GM19035 (cell line): ENCODE data around the gene SERINC5.
"Not testable (repeated sequence)": the region's sequence is repeated elsewhere in the genome, so short reads cannot be mapped to it uniquely, and the experiment has no call there.

Experiments used
- ATAC-seq: cut with Tn5 transposase; IDR thresholded peaks from one replicate; pipeline ENCODE4 v1.9.1; 2021; ENCODE audit not compliant: unreplicated experiment

The SERINC5 gene

DNA sequence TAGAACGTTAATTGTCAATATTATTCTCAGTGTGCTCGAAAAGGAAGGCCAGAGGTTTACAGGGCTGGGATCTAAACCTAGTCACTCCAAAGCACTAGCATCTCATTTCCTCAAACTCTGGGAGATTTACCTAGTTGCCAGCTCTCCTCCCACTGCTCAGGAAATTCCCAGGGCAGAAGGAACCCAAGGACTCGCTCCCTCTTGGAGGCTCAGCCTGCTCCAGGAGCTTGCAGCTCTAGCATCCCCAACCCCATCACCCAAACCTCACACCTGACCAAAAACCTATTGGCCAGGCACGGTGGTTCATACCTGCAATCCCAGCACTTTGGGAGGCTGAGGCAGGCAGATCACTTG is 26.0 kb downstream of the SERINC5 start:
- ATAC-seq, result no peak

GRCh38 chr5:80227979-80228596 is 27.8 kb downstream of the SERINC5 start:
- no peak for ATAC-seq

DNA sequence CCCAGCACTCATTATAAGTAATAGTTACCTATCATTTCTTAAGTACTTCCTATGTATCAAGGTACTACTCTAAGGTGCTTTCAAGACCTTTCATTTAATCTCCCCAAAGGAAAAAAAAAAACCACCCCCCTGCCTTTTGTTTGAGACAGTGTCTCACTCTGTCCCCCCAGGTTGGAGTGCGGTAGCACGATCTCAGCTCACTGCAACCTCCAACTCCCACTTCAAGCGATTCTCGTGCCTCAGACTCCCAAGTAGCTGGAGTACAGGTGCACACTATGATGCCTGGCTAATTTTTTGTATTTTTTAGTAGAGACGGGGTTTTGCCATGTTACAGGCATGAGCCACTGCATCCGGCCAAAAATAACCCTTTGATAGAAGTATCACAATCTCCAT is 29.9 kb downstream of the SERINC5 start:
- ATAC-seq, result no peak

GRCh38 chr5:80225189-80225933 is 30.5 kb downstream of the SERINC5 start:
- ATAC-seq, result no peak

DNA sequence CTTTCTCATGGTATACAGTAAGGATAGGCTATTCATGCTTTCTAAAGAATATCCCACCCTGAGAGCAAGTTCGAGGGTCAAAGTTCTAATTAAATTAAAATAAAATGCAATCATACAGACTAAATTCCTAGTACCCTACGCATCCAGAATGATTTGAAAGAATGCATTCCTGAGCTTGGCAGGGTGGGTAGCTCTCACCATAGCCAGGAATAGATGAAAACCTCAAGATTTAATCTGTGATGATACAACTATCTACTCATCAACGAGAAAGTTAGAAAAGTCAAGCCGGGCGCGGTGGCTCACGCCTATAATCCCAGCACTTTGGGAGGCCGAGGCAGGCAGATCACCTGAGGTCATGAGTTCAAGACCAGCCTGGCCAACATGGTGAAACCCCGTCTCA is 32.3 kb downstream of the SERINC5 start:
- no peak for ATAC-seq

DNA sequence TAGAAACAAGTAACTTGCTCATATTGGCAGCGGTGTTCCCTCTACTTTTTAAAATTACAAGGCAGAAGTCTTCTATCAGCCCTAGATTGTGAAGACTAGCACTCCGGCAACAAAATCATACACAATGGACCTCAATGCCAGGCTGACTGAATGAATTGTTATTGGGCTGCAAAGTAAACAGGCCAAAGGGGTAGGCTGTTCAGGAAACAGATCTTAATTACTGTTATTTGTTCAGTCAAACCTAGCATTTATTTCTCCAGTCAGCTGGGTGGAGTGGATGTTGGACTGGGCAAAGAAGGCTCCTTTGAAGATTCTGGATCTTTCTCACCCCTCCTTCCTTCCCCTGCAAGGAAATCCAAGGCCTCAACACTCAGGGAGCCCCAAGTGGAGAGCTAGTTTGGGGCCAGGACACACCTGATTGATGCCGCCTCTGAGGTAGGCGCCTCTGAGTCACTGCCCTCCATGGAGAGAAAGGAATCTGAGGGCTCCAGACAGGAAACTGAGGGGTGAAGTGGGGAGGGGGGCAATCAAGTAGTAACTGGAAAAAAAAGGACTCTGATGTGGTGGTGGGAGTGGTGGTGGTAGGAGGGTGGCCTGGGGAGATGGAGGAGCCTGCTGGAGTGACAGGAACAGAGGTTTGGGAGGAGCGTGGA is 35.5 kb downstream of the SERINC5 start:
- ATAC-seq, result no peak

- ATAC-seq, result no peak
These were observed 36.5 kb downstream of the SERINC5 start for GRCh38 chr5:80219391-80219790.

- ATAC-seq, result no peak
These were observed 38.2 kb downstream of the SERINC5 start for GRCh38 chr5:80217667-80218066.

DNA sequence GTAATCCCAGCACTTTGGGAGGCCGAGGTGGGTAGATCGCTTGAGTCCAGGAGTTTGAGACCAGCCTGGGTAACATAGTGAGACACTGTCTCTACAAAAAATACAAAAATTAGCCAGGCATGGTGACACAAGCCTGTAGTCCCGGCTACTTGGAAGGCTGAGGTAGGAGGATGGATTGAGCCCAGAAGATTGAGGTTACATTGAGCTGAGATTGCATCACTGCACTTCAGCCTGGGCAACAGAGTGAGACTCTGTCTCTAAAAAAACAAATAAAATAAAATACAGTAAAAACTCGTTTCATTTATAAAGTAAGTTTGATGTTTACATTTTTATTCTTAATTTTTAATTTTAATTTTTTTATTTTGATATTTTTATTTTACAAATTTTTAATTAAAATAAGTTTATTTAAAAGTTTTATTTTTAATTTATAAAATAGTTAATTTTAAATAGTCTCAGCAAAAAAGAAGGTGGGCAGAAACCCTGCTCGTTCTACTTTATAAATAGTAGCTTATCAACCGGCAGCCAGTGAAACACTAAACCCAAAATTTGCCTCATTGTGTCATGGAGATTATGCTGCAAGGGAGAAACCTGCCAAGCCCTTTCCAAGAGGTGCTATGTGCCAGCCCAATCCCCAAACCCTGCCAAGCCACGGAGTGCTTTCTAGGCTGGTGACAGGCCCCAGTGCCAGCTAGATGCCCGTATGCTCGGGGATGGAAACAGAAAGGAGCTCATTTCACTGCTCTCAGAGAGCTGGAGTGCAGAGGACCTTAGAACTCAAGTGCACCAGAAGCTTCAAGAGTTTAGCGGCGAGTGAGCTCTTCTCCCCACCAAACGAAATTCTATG is 38.9 kb downstream of the SERINC5 start:
- ATAC-seq, result no peak

GRCh38 chr5:80216096-80216495 is 39.8 kb downstream of the SERINC5 start:
- ATAC-seq, result no peak

DNA sequence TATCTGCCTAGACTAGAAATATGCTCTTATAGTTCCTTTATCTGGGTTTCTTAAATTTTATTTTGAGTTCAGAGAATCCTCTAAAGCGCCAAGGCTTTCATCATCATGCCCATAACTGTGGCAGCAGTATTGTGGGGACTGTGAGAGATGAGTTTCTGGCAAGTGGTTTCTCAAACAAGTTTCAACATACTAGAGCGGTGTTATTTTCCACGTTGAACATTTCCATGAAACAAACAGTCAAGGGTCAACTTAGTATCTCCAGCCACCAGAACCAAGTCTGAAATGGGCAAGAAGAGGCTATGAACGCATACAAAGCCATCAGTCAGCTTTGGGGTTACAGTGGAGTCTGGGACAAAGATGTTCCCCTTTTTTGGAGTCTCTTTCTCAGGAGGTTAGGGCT is 40.3 kb downstream of the SERINC5 start:
- no peak for ATAC-seq

- ATAC-seq, result no peak
These were observed 42.4 kb downstream of the SERINC5 start for GRCh38 chr5:80213466-80213865.

DNA sequence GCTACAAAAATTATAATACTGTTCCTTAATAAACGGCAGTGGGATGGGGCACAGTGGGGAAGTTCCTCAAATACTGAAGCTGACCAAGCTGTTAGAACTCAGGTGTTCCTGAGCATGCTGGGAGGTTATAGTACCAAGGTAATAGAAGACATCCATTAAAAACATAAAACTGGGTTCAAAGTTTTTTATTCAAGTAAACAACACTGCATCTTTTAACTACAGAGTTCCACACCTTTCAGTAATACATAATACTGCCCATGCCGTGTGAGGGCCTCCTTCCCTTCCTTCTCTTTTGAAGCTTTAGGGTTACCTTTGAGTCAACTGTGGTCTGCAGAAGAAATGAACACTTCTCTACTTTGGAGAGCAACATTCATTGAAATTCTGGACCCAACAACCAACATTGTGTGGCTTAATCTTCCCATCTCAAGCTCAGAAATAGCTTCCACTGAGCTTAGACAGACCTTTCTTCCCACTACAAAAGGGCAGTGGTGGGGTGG is 43.6 kb downstream of the SERINC5 start:
- no peak for ATAC-seq

DNA sequence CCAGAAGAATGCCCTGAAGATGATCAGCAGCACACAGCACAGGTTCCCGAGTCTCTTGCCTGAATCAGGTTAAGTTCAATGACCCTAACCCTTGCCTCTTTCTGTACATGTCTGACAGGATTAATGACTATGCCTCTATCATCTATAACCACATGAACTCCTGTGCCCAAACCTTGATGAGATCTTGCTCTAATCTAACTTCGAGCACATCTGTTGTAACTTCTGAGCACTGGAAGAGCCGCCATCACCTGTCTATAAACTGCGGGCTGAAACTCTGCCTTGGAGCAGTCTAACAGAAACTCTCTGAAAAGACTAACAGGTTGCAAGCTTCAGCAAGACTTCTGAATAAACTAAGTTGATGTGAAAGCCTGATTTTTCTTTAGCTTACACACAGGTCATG is 44.5 kb downstream of the SERINC5 start:
- no peak for ATAC-seq

DNA sequence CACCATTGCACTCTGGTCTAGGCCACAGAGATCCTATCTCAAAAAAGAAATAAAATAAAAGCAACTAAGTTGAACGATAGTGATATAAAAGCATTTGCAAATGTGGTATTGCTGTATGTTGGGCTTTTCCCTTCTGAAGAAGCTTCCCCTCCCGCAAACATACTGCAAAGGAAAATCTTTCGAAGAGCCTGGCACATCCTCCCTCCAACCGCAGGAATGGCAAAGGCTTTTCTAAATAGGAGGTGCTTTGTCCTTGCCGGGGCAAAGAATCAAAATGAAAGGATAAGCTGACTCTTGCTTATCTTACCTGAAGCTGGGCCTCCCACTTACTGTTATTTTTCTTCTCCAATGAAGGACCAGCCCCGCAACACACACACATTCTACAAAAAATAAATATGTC is 45.8 kb downstream of the SERINC5 start:
- ATAC-seq, result no peak

DNA sequence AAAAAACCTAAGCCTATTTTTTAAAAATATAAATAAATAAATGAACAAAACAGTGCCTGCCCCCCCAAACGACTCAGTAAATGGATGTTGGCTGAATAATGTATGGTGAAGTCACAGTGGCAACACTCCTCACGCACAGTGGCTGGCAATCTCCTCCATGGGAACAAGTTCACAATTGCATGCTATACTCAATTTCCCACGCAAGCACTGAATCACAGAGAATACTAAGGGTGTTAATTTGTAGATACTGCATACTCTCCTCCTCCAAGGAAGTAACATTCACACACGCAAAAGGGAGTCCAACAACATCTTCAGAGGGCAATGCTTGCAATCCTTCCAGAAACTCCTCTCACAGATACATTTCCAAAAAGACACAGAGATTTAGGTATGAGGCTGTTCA is 47.5 kb downstream of the SERINC5 start:
- ATAC-seq, result no peak

- ATAC-seq, result no peak
These were observed 48.0 kb downstream of the SERINC5 start for GRCh38 chr5:80207832-80208231.

- ATAC-seq, result no peak
These were observed 49.6 kb downstream of the SERINC5 start for GRCh38 chr5:80206282-80206681.

DNA sequence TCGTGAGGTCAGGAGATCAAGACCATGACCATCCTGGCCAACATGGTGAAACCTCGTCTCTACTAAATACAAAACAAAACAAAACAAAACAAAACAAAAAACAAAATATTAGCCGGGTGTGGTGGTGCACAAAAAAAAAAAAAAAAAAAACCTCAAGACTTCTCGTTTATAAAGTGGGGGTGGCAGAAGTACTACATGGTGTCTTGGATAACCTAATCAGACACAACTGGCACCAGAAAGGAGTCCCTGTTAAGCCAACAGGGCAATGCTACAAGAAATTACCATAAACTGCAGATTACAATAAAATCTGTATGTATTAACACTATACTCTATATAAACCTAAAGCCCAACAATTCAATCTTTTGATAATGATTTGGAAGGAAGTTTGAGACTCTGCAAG is 50.0 kb downstream of the SERINC5 start:
- no peak for ATAC-seq

GRCh38 chr5:80204808-80205614 is 50.8 kb downstream of the SERINC5 start:
- no peak for ATAC-seq

DNA sequence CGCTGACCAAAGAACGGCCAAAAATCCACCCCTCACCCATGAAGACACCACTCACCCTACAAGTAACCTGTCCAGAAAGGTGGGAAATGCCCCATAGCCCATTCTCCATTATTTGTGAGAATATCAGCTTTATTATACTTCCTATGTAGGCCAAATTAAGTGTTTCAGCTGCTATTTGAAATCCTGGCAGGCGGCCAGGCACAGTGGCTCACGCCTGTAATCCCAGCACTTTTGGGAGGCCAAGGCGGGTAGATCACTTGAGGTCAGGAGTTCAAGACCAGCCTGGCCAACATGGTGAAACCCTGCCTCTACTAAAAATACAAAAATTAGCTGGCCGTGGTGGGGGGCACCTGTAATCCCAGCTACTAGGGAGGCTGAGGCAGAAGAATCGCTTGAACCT is 54.1 kb downstream of the SERINC5 start:
- not testable (repeated sequence) for ATAC-seq
